WTC11 (cell line): ENCODE results near the gene SELENOV.

Source experiments
- CTCF ChIP-seq: fragments of 200-600 bp; IDR thresholded peaks from 2 replicates; pipeline ENCODE4 v1.8.0; 2022; ENCODE audit warnings: antibody characterized with exemption
- ETV6 ChIP-seq: sonication (generic); formaldehyde crosslinking; IDR thresholded peaks from 2 replicates; pipeline ENCODE4 v1.8.1; 2022; ENCODE audit warnings: mild to moderate bottlenecking, missing genetic modification reagents
- SMAD3 ChIP-seq: sonication (generic); formaldehyde crosslinking; IDR thresholded peaks from 2 replicates; pipeline ENCODE4 v1.8.0; 2022; ENCODE audit warnings: missing genetic modification reagents, mild to moderate bottlenecking, borderline replicate concordance
- SP1 ChIP-seq: sonication (generic); formaldehyde crosslinking; conservative IDR thresholded peaks from 2 replicates; pipeline ENCODE4 v1.8.1; 2022; ENCODE audit warnings: missing genetic modification reagents
- TF ChIP-seq, protein P1 (sequence below): sonication (generic); formaldehyde crosslinking; conservative IDR thresholded peaks from 2 replicates; pipeline ENCODE4 v1.8.1; 2022; ENCODE audit warnings: mild to moderate bottlenecking, missing genetic modification reagents

DNA sequence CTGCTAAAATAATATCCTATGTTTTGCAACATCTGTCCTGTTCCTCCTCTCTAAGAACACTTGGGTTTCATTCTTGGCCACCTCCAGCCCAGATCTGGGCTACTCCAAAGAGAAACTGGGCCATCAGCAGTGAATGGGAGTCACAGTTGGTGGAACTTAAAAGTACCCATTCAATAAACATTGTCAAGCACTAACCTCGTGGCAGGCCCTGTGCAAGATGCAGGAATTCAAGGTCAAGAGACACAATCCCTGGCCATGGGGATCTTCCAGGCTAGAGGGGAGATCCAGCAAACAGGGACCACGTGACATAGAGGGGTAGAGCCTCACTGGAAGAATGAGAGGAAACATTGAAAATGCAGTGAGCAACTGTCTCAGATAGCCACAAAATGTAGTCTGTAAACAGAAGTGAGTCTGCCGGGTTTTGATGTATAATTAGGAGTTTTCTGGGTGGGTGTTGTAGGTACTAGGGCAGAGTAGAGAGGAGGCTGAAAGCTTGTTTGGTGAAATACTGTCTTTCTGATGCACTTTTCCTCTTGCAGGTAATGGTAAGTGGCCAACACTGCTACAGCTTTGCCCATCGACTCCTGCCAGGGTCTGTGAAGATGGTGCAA lies 39.9 kb downstream of the SELENOV start:
- TF ChIP-seq ETV6 (CRISPR knock-in tag) (no peak), CTCF (no peak), SMAD3 (CRISPR knock-in tag) (no peak), SP1 (CRISPR knock-in tag) (no peak)
- TF ChIP-seq, protein P1, sequence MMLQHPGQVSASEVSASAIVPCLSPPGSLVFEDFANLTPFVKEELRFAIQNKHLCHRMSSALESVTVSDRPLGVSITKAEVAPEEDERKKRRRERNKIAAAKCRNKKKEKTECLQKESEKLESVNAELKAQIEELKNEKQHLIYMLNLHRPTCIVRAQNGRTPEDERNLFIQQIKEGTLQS (CRISPR knock-in tag): no peak
